K562 (cell line): ENCODE data around the gene SLC2A4RG. TPM values are rescaled to one million over a fixed set of nuclear protein-coding genes. Genes with fewer than 3 reads are reported as not detected.

Source experiments
- BMI1 ChIP-seq: fragments of 150-350 bp; IDR thresholded peaks from 2 replicates; pipeline ENCODE4 v1.6.1; 2014; ENCODE audit warnings: low read length
- ELF1 ChIP-seq: fragments of 200-800 bp; sonication (Bioruptor generic); IDR thresholded peaks from 2 replicates; pipeline ENCODE4 v1.6.1; 2016; ENCODE audit warnings: missing genetic modification characterization, missing compliant biosample characterization
- GATA2 ChIP-seq: sonication (generic); formaldehyde crosslinking; IDR thresholded peaks from 2 replicates; pipeline ENCODE4 v1.4.0; 2020; ENCODE audit warnings: mild to moderate bottlenecking, missing genetic modification reagents
- HNRNPL ChIP-seq: fragments of 200-400 bp; formaldehyde crosslinking; IDR thresholded peaks from 2 replicates; pipeline ENCODE4 v1.6.1; 2017; ENCODE audit warnings: low read depth, mild to moderate bottlenecking, low read length
- ILK ChIP-seq: fragments of 450-650 bp; IDR thresholded peaks from 2 replicates; pipeline ENCODE4 v1.6.1; 2016; ENCODE audit warnings: missing genetic modification characterization, low read depth, mild to moderate bottlenecking, missing compliant biosample characterization, moderate library complexity, borderline replicate concordance
- MBD1 ChIP-seq: fragments of 250-450 bp; sonication (Bioruptor Pico); IDR thresholded peaks from 2 replicates; pipeline ENCODE4 v1.8.0; 2022; ENCODE audit warnings: inconsistent platforms
- MCM7 ChIP-seq, 2 experiments: fragments of 450-650 bp; IDR thresholded peaks; 2 replicates each; pipeline ENCODE4 v1.6.1; 2016 to 2018
- MYNN ChIP-seq, 2 experiments: sonication (generic); formaldehyde crosslinking in 1 of 2; IDR thresholded peaks; 2 replicates each; pipeline versions ENCODE4 v1.5.0 to v1.6.1; 2016 to 2020; ENCODE audit warnings: antibody characterized with exemption in 1 of 2, missing genetic modification reagents in 1 of 2
- NR1H2 ChIP-seq: sonication (generic); formaldehyde crosslinking; IDR thresholded peaks from 2 replicates; pipeline ENCODE4 v1.4.0; 2020; ENCODE audit warnings: mild to moderate bottlenecking, missing genetic modification reagents
- NR2F6 ChIP-seq: fragments of 450-650 bp; formaldehyde crosslinking; IDR thresholded peaks from 2 replicates; pipeline ENCODE4 v1.4.0; 2020; ENCODE audit warnings: mild to moderate bottlenecking
- PURB ChIP-seq: sonication (generic); formaldehyde crosslinking; IDR thresholded peaks from 2 replicates; pipeline ENCODE4 v1.9.0; 2021; ENCODE audit warnings: low read depth, mild to moderate bottlenecking, missing genetic modification reagents
- PYGO2 ChIP-seq: fragments of 450-650 bp; IDR thresholded peaks from 2 replicates; pipeline ENCODE4 v1.6.1; 2016; ENCODE audit warnings: mild to moderate bottlenecking, missing genetic modification characterization, moderate library complexity, missing compliant biosample characterization
- RBFOX2 ChIP-seq: fragments of 200-400 bp; formaldehyde crosslinking; IDR thresholded peaks from 2 replicates; pipeline ENCODE4 v1.6.1; 2017; ENCODE audit warnings: low read depth, mild to moderate bottlenecking, low read length, moderate library complexity
- RBM14 ChIP-seq: fragments of 200-400 bp; formaldehyde crosslinking; IDR thresholded peaks from 2 replicates; pipeline ENCODE4 v1.6.1; 2018; ENCODE audit warnings: low read depth, mild to moderate bottlenecking, low read length, moderate library complexity, borderline replicate concordance; ENCODE audit not compliant: insufficient read depth
- SMARCE1 ChIP-seq: fragments of 450-650 bp; IDR thresholded peaks from 2 replicates; pipeline ENCODE4 v1.7.1; 2016; ENCODE audit warnings: mild to moderate bottlenecking
- TCF7L2 ChIP-seq: fragments of 150-350 bp; IDR thresholded peaks from 2 replicates; pipeline ENCODE4 v1.6.1; 2016; ENCODE audit warnings: low read depth, mild to moderate bottlenecking, low read length, moderate library complexity
- TFE3 ChIP-seq: fragments of 450-650 bp; formaldehyde crosslinking; IDR thresholded peaks from 2 replicates; pipeline ENCODE4 v1.4.0; 2020; ENCODE audit warnings: mild to moderate bottlenecking, mixed read lengths
- TRIM24 ChIP-seq, 2 experiments: fragments of 450-650 bp; IDR thresholded peaks; 2 replicates each; pipeline ENCODE4 v1.6.1; 2016
- TRIM28 ChIP-seq: fragments of 450-650 bp; IDR thresholded peaks from 2 replicates; pipeline ENCODE4 v1.6.1; 2017
- ZFP91 ChIP-seq: sonication (generic); formaldehyde crosslinking; IDR thresholded peaks from 2 replicates; pipeline ENCODE4 v1.8.0; 2022; ENCODE audit warnings: mild to moderate bottlenecking, missing genetic modification reagents
- ZNF146 ChIP-seq: IDR thresholded peaks from one replicate; pipeline ENCODE4 v1.6.1; 2018; ENCODE audit warnings: missing compliant biosample characterization; ENCODE audit not compliant: unreplicated experiment
- ZNF174 ChIP-seq: fragments of 250-450 bp; sonication (Bioruptor Pico); IDR thresholded peaks from 2 replicates; pipeline ENCODE4 v1.4.0; 2020; ENCODE audit warnings: mild to moderate bottlenecking
- ZNF655 ChIP-seq: fragments of 250-450 bp; sonication (Bioruptor Pico); IDR thresholded peaks from 2 replicates; pipeline ENCODE4 v1.5.0; 2021
- ZNF76 ChIP-seq: fragments of 250-450 bp; sonication (Bioruptor Pico); IDR thresholded peaks from 2 replicates; pipeline ENCODE4 v1.4.0; 2020; ENCODE audit warnings: mild to moderate bottlenecking, moderate library complexity, borderline replicate concordance
- polyA plus RNA-seq, 8 experiments: library from polyadenylated mRNA; depleted of rRNA in 4 of 8; stranded (reverse) in 5 of 8; unstranded in 3 of 8; fragments of >200 nt; fragmentation: Nextera tagmentation in 2 of 8; fragmentation: Illumina TruSeq in 1 of 8; extraction: Ambion mirVana in 2 of 8; extraction: Trizol in 1 of 8; gene quantifications; 2 replicates each; pipeline versions ENCODE4 v1.2.1 to v1.2.3, GENCODE V29; 2011 to 2014; ENCODE audit warnings: inconsistent platforms in 1 of 8, missing spikeins in 1 of 8
- total RNA-seq, 7 experiments: library from RNA; depleted of rRNA in 6 of 7; stranded (reverse); fragments of >200 nt in 6 of 7; fragmentation: Illumina TruSeq in 2 of 7; extraction: Trizol in 2 of 7; gene quantifications; 2 replicates each; pipeline versions ENCODE4 v1.2.1 to v1.2.3, GENCODE V29; 2011 to 2021; ENCODE audit warnings: low replicate concordance in 1 of 7

The SLC2A4RG gene
- total and polyA plus RNA-seq, 9 of the 15 experiments (the other 6 are each of a cell fraction or from before 2014, with no cell fraction given): 0.34 to 97.3 (median 26.5) TPM

- TF ChIP-seq TFE3 (CRISPR knock-in tag) (no peak), ELF1 (peak; percentile 96), ZNF146 (CRISPR knock-in tag) (no peak), NR2F6 (CRISPR knock-in tag) (peak; percentile 82), ZNF174 (CRISPR knock-in tag) (0 out of 2 replicates have a peak, but pooled peaks have one; percentile 12), ZNF655 (CRISPR knock-in tag) (no peak), PURB (CRISPR knock-in tag) (no peak), GATA2 (CRISPR knock-in tag) (no peak), RBFOX2 (peak; percentile 89), ZNF76 (peak; percentile 83; the same call in 1 of the 2 replicates), TRIM28 (no peak), ZFP91 (CRISPR knock-in tag) (no peak), MYNN (IDR thresholded peaks at IDR 0.05) (no peak), MYNN (CRISPR knock-in tag; IDR thresholded peaks at IDR 0.05) (no peak), RBM14 (no peak), BMI1 (no peak), MCM7 (IDR thresholded peaks at IDR 0.05) (no peak), PYGO2 (tag) (no peak), HNRNPL (0 out of 2 replicates have a peak, but pooled peaks have one; percentile 28), ILK (tag) (no peak), NR1H2 (CRISPR knock-in tag) (peak; percentile 93; the same call in 1 of the 2 replicates), SMARCE1 (no peak), MBD1 (CRISPR knock-in tag) (no peak), TCF7L2 (no peak), TRIM24 (IDR thresholded peaks at IDR 0.05) (0 out of 4 replicates have a peak, but pooled peaks of 1 of the 2 experiments have one; percentile 30)
Observed at GRCh38 chr20:63707558-63708300, 31.8 kb upstream of the SLC2A4RG start, which contains the start of the genes ARFRP1 and ZGPAT (continued).
